Heart right ventricle (tissue), 16 donors: ENCODE measurements around the gene CFTR. TPM values are rescaled to one million over a fixed set of nuclear protein-coding genes. Genes with fewer than 3 reads are reported as not detected.

Source experiments
- ATAC-seq, 8 donors: fragments of 200-7000 bp; cut with Tn5 transposase; one replicate each; pipeline ENCODE4 v1.9.1; 2020; ENCODE audit warnings: mild to moderate bottlenecking in 8 of 8, moderate library complexity in 8 of 8, moderate number of reproducible peaks in 1 of 8
- DNase-seq, 2 donors: peaks; one replicate each; pipeline ENCODE4 v3.0.0-alpha.2; 2020
- H3K27ac ChIP-seq, 10 donors: fragments of 200-600 bp; sonication (generic) in 2 of 10; one replicate each; pipeline versions ENCODE4 v1.5.0 to v1.8.0; 2020 to 2022; ENCODE audit warnings: mild to moderate bottlenecking in 3 of 10
- H3K27me3 ChIP-seq, 7 donors: fragments of 200-600 bp; one replicate each; pipeline ENCODE4 v1.8.0; 2021 to 2022; ENCODE audit warnings: mild to moderate bottlenecking in 2 of 7
- H3K36me3 ChIP-seq, 9 donors: fragments of 200-600 bp; sonication (generic) in 1 of 9; one replicate each; pipeline versions ENCODE4 v1.5.0 to v1.8.0; 2020 to 2022; ENCODE audit warnings: mild to moderate bottlenecking in 2 of 9
- H3K4me1 ChIP-seq, 9 donors: fragments of 200-600 bp; sonication (generic) in 1 of 9; one replicate each; pipeline versions ENCODE4 v1.5.0 to v1.8.0; 2020 to 2022; ENCODE audit warnings: mild to moderate bottlenecking in 4 of 9
- H3K4me3 ChIP-seq, 10 donors: fragments of 200-600 bp; sonication (generic) in 2 of 10; one replicate each; pipeline versions ENCODE4 v1.5.0 to v1.8.0; 2020 to 2022; ENCODE audit warnings: mild to moderate bottlenecking in 7 of 10, moderate library complexity in 2 of 10
- H3K9me3 ChIP-seq, 11 donors: fragments of 200-600 bp in 10 of 11; sonication (generic) in 2 of 11; one replicate each; pipeline versions ENCODE4 v1.5.0 to v1.8.0; 2013 to 2022; ENCODE audit warnings: mild to moderate bottlenecking in 2 of 11, control low read depth in 1 of 11, moderate library complexity in 1 of 11
- CTCF ChIP-seq, 9 donors: fragments of 200-600 bp; sonication (generic) in 2 of 9; IDR thresholded peaks; one replicate each; pipeline versions ENCODE4 v1.5.0 to v1.8.0; 2021 to 2022; ENCODE audit warnings: antibody characterized with exemption in 9 of 9, mild to moderate bottlenecking in 5 of 9, moderate library complexity in 1 of 9
- WGBS, 2 donors: extraction: QIAGEN DNeasy Blood & Tissue Kit; methylation state at CpG; one replicate each; pipeline ENCODE4 v1.1.7; 2013; ENCODE audit warnings: inconsistent platforms in 1 of 2; 5-methylcytosine and 5-hydroxymethylcytosine counted together
- intact Hi-C, 10 donors: fragments of 100-400 bp; cut with DNase I; formaldehyde crosslinking; loops; one replicate each; pipeline versions ENCODE4 v1.11.1 to v1.14.2; 2022
- polyA plus RNA-seq, 2 donors: library from polyadenylated mRNA; stranded (reverse); fragments of 200-250 nt; gene quantifications; one replicate each; pipeline ENCODE4 v1.2.3, GENCODE V29; 2013
- total RNA-seq, 10 donors: library from RNA; stranded (reverse); fragmentation: NEBNext Ultra II Directional in 3 of 10; extraction: Animal tissue kit (Norgen Biotek cat#: 25700) in 3 of 10; gene quantifications; one replicate each; pipeline versions ENCODE4 v1.2.1 to v1.2.4, GENCODE V29; 2021 to 2023
- donor health status: Arrhythmogenic right ventricular cardiomyopathy.
- donor health status: ischemic (EF 13 %, LVEDD 7.1; RV severe dilation, severe dysfunction).
- donor health status: healthy with polysubstance abuse.
- donor health status: DM: no; HTN: yes; CAD: no.
- donor health status: DM: no; HTN: no; CAD: no.
- donor health status: ischemic (EF 25% LVEDD 6.9; RV normal size, moderate dysfunction).
- donor health status: ischemic (EF 25% LVEDD 5.7; RV mildly dilated, moderate dysfunction).
- donor health status: healthy.
- donor health status: DM: yes; HTN: yes; CAD: no.
- donor health status: Ischemic cardiomyopathy.
- donor health status: ischemic (EF 35%, LVEDD 5.7; RV mildly dilated, moderate dysfunction).
- donor health status: nonischemic (EF 11% LVEDD 7.7; RV severe dilation, severe dysfunction).
- donor health status: DM: yes; HTN: yes; CAD: no.
- donor health status: PGD.
- donor health status: ischemic (EF 29% LVEDD 5.4; RV normal size, mild dysfunction).
- donor health status: nonischemic (EF 23%, LVEDD 6.1; RV moderate dilation, normal function).

Gene CFTR
- total and polyA plus RNA-seq, 12 donors, result 0.06 to 0.95 (median 0.25) TPM; not detected in 2

GRCh38 chr7:117673367-117673766 is 193.5 kb downstream of the CFTR start:
- intact Hi-C loops, result loop anchor here in 4 of 10 donors (5.0 to 10.0 kb wide), 3 partner anchors 189 to 216 kb away; partner anchors contain the start of gene CFTR (in 1 of the 4)
- WGBS, 2 donors, result 36 to 65% methylated on average over 14 of the region's 14 CpGs
- ATAC-seq, result peak in 3 of 8 donors; percentile 36 to 70 (median 42)
- H3K36me3 ChIP-seq, result no peaks in the 10 kb centered on the region
- no peak overlapping the region for H3K4me3 ChIP-seq
- DNase-seq, result peak in 1 of 2 donors; percentile 9
- H3K9me3 ChIP-seq, result no peaks in the 10 kb centered on the region
- TF ChIP-seq CTCF (IDR thresholded peaks at IDR 0.05), result no peak
- H3K27me3 ChIP-seq, result peaks cover 0 to 5% (median 0%) of the 10 kb centered on the region in 7 donors
- no peak overlapping the region for H3K27ac ChIP-seq
- H3K4me1 ChIP-seq, result peaks cover 0 to 6% (median 0%) of the 10 kb centered on the region in 9 donors

- Histone ChIP-seq H3K36me3 (no peaks in the 10 kb centered on the region), H3K27me3 (peaks cover 0 to 5% (median 0%) of the 10 kb centered on the region in 7 donors), H3K27ac (no peak overlapping the region), H3K4me1 (peaks cover 0 to 6% (median 0%) of the 10 kb centered on the region in 9 donors), H3K4me3 (no peak overlapping the region), H3K9me3 (no peaks in the 10 kb centered on the region)
- intact Hi-C loops, result loop anchor here in 4 of 10 donors (5.0 to 10.0 kb wide), 3 partner anchors 189 to 217 kb away; partner anchors contain the start of gene CFTR (in 1 of the 4)
- peak in 4 of 9 donors; percentile 26 to 39 (median 32) for TF ChIP-seq CTCF (IDR thresholded peaks at IDR 0.05)
- DNase-seq (no peak), ATAC-seq (peak in 1 of 8 donors; percentile 44)
Measured at GRCh38 chr7:117673839-117674238, 194.0 kb downstream of the CFTR start.

GRCh38 chr7:117674617-117675016 is 194.8 kb downstream of the CFTR start:
- Histone ChIP-seq H3K4me1 (peaks cover 0 to 6% (median 0%) of the 10 kb centered on the region in 9 donors), H3K27ac (no peak overlapping the region), H3K4me3 (no peak overlapping the region), H3K27me3 (peaks cover 0 to 7% (median 0%) of the 10 kb centered on the region in 7 donors), H3K9me3 (no peaks in the 10 kb centered on the region), H3K36me3 (no peaks in the 10 kb centered on the region)
- ATAC-seq (no peak), DNase-seq (no peak)
- intact Hi-C loops, result loop anchor here in 4 of 10 donors (5.0 to 10.0 kb wide), 3 partner anchors 190 to 217 kb away; partner anchors contain the start of gene CFTR (in 1 of the 4)
- no peak for TF ChIP-seq CTCF (IDR thresholded peaks at IDR 0.05)
- WGBS, 2 donors, result 12 to 13% methylated on average over 3 of the region's 3 CpGs

GRCh38 chr7:117675497-117676435 is 195.9 kb downstream of the CFTR start:
- ATAC-seq, result no peak
- Histone ChIP-seq H3K27ac (no peak overlapping the region), H3K27me3 (peaks cover 0 to 17% (median 0%) of the 10 kb centered on the region in 7 donors), H3K9me3 (no peaks in the 10 kb centered on the region), H3K36me3 (no peaks in the 10 kb centered on the region), H3K4me1 (peaks cover 0 to 6% (median 0%) of the 10 kb centered on the region in 9 donors), H3K4me3 (no peak overlapping the region)
- DNase-seq, result no peak
- no peak for TF ChIP-seq CTCF (IDR thresholded peaks at IDR 0.05)
- 58 to 74% methylated on average over 3 of the region's 3 CpGs for WGBS, 2 donors
- intact Hi-C loops, result loop anchor here in 1 of 10 donors (10.0 kb wide), 1 partner anchor 191 kb away; the partner anchor contains the start of gene CFTR
